HG03175 (cell line): ENCODE measurements around the gene KIAA0408.
"Not testable (repeated sequence)": the region's sequence is repeated elsewhere in the genome, so short reads cannot be mapped to it uniquely, and the experiment has no call there.

Experiments
- ATAC-seq: cut with Tn5 transposase; IDR thresholded peaks from one replicate; pipeline ENCODE4 v1.9.1; 2021; ENCODE audit warnings: mild to moderate bottlenecking, moderate library complexity; ENCODE audit not compliant: unreplicated experiment

Gene KIAA0408

DNA sequence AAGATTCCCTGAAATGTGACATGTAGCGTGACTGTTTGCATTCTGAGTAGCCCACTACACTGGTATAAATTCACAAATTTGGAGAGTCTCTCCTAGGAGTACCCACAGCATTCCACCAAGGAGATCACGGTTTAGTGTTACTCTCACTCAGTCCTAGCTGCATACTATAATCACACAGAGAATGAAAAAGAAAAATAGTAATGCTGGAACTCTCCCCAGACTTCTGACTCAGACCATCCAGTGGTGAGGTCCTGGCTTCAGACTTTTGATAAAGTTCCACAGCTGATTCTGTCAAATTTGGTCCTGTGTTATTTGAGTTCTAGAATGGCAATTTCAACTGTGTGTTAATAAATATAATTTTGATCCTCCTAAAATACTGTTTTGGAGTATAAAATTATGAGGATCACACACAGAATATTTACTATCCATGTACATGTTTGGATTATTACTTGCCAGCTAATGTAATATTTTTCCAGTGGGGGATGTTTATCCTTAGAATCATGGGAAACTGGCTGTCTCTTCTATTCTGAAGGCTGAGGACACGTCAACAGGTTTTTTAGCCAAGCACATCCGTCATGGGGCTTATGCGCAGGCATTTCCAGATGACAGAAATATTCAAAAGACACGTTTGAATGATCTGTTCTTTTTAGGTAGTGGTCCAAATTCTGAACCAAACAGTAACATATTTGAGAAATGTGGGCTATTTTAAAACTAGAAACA lies 5.1 kb upstream of the KIAA0408 start:
- ATAC-seq: no peak

GRCh38 chr6:127463056-127463455 lies 3.9 kb upstream of the KIAA0408 start:
- ATAC-seq: no peak

GRCh38 chr6:127462376-127462775 lies 3.2 kb upstream of the KIAA0408 start:
- ATAC-seq: no peak

GRCh38 chr6:127460465-127460864 lies 1.3 kb upstream of the KIAA0408 start:
- ATAC-seq: no peak

DNA sequence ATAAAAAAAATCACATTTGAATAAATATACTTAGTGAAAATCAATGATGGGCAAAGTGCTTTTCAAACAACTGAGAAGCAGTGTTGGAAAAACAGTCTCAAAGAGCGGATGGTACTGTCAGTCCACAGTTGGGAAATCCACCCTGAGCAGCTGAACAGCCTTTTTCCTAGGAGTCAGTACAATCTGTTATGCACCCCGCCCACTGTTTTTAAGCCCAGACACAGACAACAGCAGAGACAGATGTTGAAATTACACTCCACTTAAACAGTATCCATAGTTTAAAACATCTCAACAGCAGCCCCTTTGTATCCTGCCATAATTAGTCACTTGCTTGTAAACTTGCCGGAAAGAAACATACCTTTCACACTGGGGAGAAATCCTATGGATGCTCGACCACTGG lies 372 bp downstream of the KIAA0408 start:
- no peak for ATAC-seq

DNA sequence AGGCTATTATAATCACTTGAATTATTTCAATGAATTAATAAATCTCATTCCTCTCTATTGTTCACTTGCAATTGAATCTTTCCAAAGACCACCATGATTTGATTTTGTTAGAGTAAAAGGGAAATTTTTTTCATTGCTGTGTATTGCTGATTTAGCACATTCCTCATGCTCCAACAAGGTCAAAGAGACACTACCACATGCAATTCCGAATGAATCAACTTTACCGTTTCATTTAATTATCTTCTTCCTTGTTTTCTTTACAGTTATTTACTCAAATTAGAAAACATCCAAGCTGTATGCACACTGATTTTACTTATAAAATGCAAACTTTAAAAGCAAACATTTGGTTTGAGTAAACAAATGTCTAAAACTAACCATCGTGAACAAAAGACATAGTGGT lies 967 bp downstream of the KIAA0408 start:
- no peak for ATAC-seq

DNA sequence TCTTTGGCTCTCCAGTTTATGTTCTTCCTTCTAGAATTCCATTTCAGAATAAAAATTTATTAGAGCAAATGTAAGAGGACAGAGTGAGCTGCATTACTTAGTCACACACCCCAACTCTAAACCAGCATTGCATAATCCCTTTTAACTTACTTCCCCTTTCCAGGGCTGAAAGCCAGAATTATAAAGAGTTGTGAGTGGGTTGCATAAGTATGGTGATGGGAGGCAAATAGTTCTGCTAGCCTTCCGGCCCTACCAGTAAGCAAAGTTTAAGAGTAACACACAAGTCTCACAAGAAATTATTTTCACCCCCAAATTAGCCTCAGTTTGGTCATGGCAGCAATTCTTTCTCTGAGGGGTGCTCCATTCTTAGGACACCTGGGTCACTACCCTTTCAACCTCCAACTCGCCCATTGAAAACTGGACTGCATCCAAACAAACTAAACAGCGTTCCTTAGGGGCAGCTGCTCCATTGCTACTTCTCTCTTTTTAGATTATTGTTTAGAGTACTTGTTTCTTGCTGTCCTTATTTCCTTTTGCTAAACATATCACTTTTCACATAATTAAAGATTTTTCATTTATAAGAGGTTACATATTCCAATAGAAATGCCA lies 1.6 kb downstream of the KIAA0408 start:
- no peak for ATAC-seq

GRCh38 chr6:127456465-127456864 lies 2.7 kb downstream of the KIAA0408 start:
- ATAC-seq: no peak

DNA sequence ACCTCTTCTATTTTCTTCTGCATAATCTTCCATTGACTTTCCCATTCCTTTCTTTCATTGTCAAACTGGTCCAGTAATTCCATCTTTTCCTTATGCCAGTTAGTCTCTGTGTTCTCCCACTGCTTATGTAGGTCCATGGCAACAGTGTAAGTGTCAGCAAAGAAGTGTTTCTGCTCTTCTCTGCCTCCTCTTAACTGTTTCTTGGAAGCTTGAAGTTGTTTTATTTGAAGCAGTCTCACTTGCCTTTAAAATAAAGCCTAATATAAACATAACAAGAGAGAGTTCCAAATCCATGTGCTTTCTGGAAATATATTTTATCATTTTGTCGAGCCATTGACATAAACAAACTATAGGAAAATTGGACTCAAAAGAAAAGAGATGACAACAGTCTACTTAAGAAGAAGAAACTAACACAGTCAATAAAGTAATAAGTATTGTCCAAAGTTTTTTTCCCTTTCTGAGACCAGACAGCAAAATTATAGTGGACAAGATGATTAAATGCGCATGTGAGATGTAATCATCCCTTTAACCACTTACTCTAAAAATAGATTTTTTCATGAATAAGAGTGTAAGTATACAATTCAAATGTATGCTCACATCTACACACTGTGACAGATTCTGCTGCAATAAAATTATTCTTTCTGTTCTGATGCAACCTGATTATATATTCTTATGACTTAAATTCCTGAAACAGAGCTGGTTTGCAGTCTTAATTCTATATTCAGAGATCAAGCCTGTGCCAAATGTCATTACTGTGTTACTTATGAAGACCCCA lies 5.2 kb downstream of the KIAA0408 start:
- ATAC-seq: no peak

GRCh38 chr6:127452803-127453202 lies 6.4 kb downstream of the KIAA0408 start:
- no peak for ATAC-seq

GRCh38 chr6:127451388-127451787 lies 7.8 kb downstream of the KIAA0408 start:
- no peak for ATAC-seq

- no peak for ATAC-seq
Observed at GRCh38 chr6:127447780-127448179, 11.4 kb downstream of the KIAA0408 start.

- no peak for ATAC-seq
Observed at GRCh38 chr6:127446356-127446755, 12.8 kb downstream of the KIAA0408 start.

GRCh38 chr6:127441881-127442280 lies 17.3 kb downstream of the KIAA0408 start:
- no peak for ATAC-seq

DNA sequence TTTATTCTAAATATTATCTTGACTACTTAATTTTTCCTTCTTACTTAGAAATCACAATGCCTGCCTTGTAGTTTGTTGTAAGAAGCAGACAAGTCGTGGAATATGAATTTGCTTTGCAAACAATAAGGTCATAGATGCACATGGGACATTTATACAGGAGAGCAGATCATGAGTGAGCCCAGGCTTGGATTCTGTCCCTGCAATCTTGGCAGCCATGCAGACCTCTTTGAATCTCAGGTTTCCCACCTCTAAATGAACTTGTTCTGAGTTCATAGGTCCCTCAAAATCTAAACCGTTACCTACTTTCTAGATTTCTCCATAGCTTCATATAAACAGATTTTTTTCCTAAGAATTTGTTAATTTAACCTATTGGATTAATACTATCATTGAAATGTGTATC lies 19.5 kb downstream of the KIAA0408 start:
- no peak for ATAC-seq

- no peak for ATAC-seq
Observed at GRCh38 chr6:127436578-127437110, 22.5 kb downstream of the KIAA0408 start.

GRCh38 chr6:127435626-127436220 lies 23.5 kb downstream of the KIAA0408 start:
- ATAC-seq: no peak

DNA sequence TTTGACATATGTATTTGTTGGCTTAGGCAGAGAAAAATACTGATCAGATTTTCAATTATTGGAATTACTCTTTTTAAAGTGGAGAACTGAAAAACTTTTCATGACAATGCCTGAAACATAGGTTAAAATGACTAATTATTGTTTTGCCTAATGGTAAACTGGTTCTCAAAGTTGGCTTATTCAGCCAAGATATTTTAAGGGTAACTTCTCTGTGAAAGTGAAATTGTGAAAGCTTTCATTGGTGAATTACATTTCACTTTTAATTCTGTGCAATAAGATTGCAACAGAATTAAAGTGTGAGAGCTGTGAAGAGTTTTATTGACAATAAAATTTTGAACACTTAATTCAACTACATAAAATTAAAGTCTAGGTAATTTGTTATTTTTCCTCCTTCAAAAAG lies 24.5 kb downstream of the KIAA0408 start:
- no peak for ATAC-seq

- ATAC-seq: not testable (repeated sequence)
Observed at GRCh38 chr6:127428562-127428961, 30.6 kb downstream of the KIAA0408 start.

DNA sequence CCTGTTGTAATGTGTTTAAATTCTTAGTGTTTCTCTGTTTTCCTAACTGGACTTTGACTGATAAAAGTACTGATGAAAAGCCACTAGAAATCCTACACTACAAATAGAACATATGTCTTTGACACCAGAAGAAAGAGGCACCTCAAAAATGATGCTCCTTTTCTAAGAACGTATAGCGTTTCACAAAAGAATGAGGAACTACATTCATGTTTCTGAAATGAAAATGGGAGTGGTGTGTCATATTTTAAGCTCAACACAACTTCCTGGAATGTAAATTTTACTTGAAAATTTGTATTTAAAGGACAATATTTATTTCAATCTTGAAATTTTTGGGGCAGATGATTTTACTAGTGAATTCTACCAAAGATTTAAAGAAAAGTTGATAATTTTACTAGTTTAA lies 35.3 kb downstream of the KIAA0408 start:
- ATAC-seq: no peak

- ATAC-seq: not testable (repeated sequence)
Observed at GRCh38 chr6:127421164-127421563, 38.0 kb downstream of the KIAA0408 start.
